PFSK-1 (cell line): ENCODE measurements around the gene MTUS2.

Experiments used
- FOXP2 ChIP-seq: optimal IDR thresholded peaks from 2 replicates; pipeline ENCODE3; 2011; ENCODE audit warnings: borderline replicate concordance, control low read depth, inconsistent platforms; ENCODE audit not compliant: insufficient read depth; ENCODE audit errors: extremely low read length, extremely low read depth
- POLR2AphosphoS5 ChIP-seq: IDR thresholded peaks from 2 replicates; pipeline ENCODE4 v1.6.1; 2012; ENCODE audit warnings: low read depth, mild to moderate bottlenecking, control low read depth, low read length, moderate library complexity
- SIN3A ChIP-seq: IDR thresholded peaks from 2 replicates; pipeline ENCODE4 v1.6.1; 2012; ENCODE audit warnings: mild to moderate bottlenecking, low read length, moderate library complexity, borderline replicate concordance; ENCODE audit not compliant: insufficient read depth
- TAF1 ChIP-seq: IDR thresholded peaks from 2 replicates; pipeline ENCODE4 v1.6.1; 2012; ENCODE audit warnings: low read length, control low read depth, borderline replicate concordance; ENCODE audit not compliant: insufficient read depth
- TF ChIP-seq, protein P1 (sequence below), 2 experiments: IDR thresholded peaks; 2 replicates each; pipeline versions ENCODE4 v1.6.1 to v1.8.0; 2011 to 2012; ENCODE audit warnings: low read depth in 2 of 2, low read length in 2 of 2, control low read depth in 1 of 2, inconsistent platforms in 1 of 2, mild to moderate bottlenecking in 1 of 2, moderate library complexity in 1 of 2; ENCODE audit not compliant: insufficient read depth in 1 of 2

The MTUS2 gene

DNA sequence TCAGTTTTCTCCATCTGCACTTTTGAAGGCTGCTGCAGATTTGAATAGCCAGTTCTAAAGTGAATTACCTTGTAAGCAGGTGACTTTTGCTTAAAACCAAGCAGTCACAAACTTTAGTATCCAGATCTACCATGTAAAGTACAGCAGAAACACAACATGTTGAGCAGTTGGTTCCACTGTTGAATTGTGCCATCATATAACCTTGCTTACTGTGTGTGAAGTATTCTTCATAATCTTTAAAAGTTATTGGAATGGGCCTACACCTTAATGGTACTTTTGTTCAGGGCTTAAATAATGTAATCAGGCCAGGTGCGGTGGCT is 23.2 kb upstream of the MTUS2 start:
- TF ChIP-seq, protein P1, sequence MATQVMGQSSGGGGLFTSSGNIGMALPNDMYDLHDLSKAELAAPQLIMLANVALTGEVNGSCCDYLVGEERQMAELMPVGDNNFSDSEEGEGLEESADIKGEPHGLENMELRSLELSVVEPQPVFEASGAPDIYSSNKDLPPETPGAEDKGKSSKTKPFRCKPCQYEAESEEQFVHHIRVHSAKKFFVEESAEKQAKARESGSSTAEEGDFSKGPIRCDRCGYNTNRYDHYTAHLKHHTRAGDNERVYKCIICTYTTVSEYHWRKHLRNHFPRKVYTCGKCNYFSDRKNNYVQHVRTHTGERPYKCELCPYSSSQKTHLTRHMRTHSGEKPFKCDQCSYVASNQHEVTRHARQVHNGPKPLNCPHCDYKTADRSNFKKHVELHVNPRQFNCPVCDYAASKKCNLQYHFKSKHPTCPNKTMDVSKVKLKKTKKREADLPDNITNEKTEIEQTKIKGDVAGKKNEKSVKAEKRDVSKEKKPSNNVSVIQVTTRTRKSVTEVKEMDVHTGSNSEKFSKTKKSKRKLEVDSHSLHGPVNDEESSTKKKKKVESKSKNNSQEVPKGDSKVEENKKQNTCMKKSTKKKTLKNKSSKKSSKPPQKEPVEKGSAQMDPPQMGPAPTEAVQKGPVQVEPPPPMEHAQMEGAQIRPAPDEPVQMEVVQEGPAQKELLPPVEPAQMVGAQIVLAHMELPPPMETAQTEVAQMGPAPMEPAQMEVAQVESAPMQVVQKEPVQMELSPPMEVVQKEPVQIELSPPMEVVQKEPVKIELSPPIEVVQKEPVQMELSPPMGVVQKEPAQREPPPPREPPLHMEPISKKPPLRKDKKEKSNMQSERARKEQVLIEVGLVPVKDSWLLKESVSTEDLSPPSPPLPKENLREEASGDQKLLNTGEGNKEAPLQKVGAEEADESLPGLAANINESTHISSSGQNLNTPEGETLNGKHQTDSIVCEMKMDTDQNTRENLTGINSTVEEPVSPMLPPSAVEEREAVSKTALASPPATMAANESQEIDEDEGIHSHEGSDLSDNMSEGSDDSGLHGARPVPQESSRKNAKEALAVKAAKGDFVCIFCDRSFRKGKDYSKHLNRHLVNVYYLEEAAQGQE (IDR thresholded peaks at IDR 0.05; ENCODE audit: insufficient read depth in 1 of 2, low read depth in 2 of 2, low read length in 2 of 2) = no peak
- TF ChIP-seq SIN3A (no peak), FOXP2 (no peak), POLR2AphosphoS5 (no peak), TAF1 (no peak)

DNA sequence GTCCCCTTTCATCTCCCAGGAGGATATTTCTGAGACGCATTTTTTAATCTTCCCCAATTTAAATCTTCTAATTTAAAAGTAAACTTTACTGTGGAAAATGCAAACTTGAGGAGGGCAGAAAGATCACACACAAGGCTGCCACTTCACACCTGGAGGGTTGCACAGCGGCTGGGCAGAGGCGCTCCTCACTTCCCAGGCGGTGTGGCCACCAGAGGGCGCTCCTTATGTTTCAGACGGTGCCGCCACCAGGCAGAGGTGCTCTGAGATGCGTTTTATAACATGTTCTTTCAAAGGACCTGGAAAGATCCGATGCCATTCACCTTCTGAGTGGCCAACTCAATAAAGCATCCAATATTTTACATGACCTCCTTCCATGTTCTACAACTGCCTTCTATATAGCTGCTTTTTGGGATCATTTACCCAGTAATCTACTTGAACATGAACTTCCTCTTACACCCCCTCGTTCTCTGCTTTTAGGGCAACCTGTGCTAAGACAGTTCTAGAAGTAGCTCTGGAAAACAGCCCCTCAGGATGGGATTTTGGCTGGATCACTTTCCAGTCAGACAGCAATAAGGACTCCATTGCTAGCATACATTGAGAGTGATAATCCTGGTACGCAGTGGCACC is 14.8 kb upstream of the MTUS2 start:
- no peak for TF ChIP-seq TAF1

DNA sequence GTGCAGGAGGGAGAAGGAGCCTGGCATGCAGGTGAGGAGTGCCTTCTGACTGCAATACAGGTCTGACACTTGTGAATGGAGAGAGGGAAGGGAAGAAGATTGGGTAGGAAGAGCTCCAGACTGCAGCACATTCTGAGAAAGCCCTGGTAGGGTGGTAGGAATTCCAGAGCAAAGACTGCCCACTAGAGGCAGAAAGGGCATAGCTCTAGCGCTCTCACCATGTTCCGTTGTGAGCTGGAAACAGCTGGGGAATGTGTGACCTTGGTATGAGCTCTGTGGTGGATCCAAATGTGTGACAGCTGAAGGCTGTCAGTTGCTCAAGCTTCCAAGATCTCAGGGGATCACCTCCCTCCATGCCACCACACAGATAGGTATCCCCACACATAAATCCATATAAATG is 2.9 kb upstream of the MTUS2 start:
- no peak for TF ChIP-seq FOXP2
- no peak for TF ChIP-seq SIN3A
- TF ChIP-seq TAF1 = no peak
- TF ChIP-seq POLR2AphosphoS5 = no peak
- TF ChIP-seq, protein P1 (IDR thresholded peaks at IDR 0.05; ENCODE audit: insufficient read depth in 1 of 2, low read depth in 2 of 2, low read length in 2 of 2) = no peak

DNA sequence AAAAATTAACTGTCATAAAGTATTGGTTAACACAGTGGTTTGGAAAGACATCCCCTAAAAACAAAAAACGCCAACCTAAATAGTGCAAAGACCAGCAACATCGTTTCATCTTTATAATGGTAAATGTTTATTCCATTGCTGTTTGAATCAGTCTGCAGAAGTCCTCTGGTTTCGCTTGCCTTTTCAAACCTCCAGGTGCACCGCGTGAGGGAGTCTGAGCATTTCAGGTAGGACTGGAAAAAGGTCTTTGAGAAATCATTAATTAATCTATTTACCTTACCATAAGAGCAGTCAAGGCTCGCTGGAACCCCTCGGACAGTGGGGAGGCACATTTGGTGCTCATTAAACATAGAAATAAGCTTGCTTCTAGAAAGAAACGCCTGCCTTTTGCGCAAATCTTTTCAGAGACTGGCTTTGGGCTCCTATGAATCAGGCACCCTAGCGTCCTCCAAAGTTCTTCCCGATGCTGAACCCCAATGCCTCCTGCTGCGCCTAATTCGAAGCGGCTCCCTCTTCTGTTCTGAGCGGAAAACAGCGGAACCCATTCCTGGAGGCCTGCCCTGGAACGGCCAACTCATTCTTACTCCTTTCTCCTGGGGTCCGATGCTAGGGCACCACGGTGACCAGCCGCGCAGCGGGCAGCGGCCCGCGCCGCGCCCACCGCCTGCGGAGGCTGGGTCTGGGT is 951 bp upstream of the MTUS2 start:
- no peak for TF ChIP-seq TAF1
- TF ChIP-seq, protein P1 (IDR thresholded peaks at IDR 0.05; ENCODE audit: insufficient read depth in 1 of 2, low read depth in 2 of 2, low read length in 2 of 2) = no peak
- no peak for TF ChIP-seq SIN3A
- no peak for TF ChIP-seq FOXP2
- no peak for TF ChIP-seq POLR2AphosphoS5

DNA sequence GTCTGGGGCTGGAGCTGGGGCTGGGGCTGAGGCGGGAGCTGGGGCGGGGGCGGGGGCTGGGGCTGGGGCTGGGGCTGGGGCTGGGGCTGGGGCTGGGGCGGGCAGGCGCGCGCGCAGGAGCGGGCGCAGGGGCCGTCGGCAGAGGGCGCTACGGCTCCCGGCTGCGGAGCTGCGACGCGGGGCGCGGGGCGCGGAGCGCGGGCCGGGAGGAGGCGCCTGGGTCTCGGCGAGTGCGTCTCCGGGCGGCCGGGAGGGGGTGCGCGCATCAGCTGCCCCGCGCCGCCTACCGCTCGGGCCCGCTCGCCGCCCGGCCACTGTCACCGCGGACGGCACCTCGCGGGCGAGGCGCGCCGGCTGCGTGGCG is 422 bp upstream of the MTUS2 start:
- no peak for TF ChIP-seq TAF1
- no peak for TF ChIP-seq FOXP2
- no peak for TF ChIP-seq SIN3A
- TF ChIP-seq, protein P1 (IDR thresholded peaks at IDR 0.05; ENCODE audit: insufficient read depth in 1 of 2, low read depth in 2 of 2, low read length in 2 of 2) = no peak
- TF ChIP-seq POLR2AphosphoS5 = no peak

DNA sequence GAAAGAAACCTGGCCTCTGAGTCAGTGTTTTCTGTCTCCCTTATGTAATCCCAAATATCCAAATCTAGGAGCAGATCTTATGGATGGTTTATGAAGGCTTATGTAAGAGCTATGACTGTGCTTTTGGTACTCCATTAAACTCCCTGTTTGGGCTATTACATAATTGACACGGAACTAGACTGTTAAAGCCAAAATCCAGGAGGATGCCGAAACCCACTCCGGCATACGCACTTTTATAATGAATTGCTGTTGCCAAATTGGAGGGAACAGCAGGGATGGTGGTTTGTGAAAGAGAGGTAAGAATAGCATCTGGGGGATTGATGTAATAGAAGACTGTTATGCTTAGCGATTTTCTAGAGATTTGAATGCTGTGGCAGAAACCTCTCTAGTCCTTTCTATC is 2.0 kb downstream of the MTUS2 start:
- TF ChIP-seq TAF1 = no peak
- TF ChIP-seq, protein P1 (IDR thresholded peaks at IDR 0.05; ENCODE audit: insufficient read depth in 1 of 2, low read depth in 2 of 2, low read length in 2 of 2) = no peak
- no peak for TF ChIP-seq SIN3A
- no peak for TF ChIP-seq FOXP2
- no peak for TF ChIP-seq POLR2AphosphoS5
